Testis (tissue), 2 donors: ENCODE measurements around the gene ELOVL2.

Experiments used
- POLR2A ChIP-seq: fragments of 450-650 bp; IDR thresholded peaks from one replicate; pipeline ENCODE4 v1.6.1; 2017; ENCODE audit warnings: antibody characterized with exemption, mild to moderate bottlenecking, moderate library complexity
- TF ChIP-seq, protein P1 (sequence below), 3 experiments: fragments of 450-650 bp in 2 of 3; fragments of 200-600 bp in 1 of 3; sonication (generic) in 1 of 3; IDR thresholded peaks; one replicate each; pipeline ENCODE4 v1.5.1; 2016 to 2019; ENCODE audit warnings: antibody characterized with exemption in 3 of 3, mild to moderate bottlenecking in 2 of 3, moderate library complexity in 1 of 3

DNA sequence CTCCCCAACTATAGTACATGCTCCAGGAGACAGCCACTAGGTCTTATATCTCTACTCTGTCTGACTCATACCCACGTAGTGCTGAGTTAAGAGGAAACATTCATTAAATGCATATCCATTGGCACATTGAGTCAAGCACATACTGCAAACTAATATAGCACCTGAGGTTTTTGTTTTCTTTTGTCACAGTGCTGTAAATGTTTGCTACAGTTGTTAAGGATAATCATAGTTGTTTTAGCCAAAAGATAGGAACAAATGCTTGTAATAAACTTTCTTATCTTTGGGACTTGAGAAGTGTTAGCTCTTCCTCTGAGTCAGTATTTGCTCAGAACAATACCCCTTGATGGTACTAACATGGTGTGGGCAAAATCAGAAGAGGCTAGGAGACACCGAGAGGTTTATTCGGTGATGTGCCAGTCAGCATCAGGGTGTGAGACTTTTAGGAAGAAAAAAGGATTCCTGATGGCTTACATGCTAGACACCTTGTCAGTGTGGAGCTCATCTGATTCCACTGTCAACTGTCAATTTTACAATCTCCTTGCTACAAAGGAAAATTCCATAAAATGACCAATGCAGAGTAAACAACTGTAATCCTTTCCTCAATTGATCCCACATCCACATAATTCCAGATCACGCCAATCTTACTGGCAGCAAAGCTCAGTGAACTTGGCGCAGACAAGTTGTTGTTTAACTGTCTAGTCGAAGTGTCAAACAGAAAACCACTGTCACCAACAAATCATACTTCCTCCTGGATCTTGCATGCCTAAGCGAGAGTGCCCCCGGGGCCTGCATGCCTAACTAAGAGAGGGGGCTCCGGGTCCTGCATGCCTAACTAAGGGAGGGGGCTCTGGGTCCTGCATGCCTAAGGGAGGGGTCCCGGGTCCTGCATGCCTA lies 36.1 kb downstream of the ELOVL2 start:
- TF ChIP-seq, protein P1, sequence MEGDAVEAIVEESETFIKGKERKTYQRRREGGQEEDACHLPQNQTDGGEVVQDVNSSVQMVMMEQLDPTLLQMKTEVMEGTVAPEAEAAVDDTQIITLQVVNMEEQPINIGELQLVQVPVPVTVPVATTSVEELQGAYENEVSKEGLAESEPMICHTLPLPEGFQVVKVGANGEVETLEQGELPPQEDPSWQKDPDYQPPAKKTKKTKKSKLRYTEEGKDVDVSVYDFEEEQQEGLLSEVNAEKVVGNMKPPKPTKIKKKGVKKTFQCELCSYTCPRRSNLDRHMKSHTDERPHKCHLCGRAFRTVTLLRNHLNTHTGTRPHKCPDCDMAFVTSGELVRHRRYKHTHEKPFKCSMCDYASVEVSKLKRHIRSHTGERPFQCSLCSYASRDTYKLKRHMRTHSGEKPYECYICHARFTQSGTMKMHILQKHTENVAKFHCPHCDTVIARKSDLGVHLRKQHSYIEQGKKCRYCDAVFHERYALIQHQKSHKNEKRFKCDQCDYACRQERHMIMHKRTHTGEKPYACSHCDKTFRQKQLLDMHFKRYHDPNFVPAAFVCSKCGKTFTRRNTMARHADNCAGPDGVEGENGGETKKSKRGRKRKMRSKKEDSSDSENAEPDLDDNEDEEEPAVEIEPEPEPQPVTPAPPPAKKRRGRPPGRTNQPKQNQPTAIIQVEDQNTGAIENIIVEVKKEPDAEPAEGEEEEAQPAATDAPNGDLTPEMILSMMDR (IDR thresholded peaks at IDR 0.05), result no peak
- no peak for TF ChIP-seq POLR2A
